ENCODE measurements around the gene CDKN2D.

The CDKN2D gene

DNA sequence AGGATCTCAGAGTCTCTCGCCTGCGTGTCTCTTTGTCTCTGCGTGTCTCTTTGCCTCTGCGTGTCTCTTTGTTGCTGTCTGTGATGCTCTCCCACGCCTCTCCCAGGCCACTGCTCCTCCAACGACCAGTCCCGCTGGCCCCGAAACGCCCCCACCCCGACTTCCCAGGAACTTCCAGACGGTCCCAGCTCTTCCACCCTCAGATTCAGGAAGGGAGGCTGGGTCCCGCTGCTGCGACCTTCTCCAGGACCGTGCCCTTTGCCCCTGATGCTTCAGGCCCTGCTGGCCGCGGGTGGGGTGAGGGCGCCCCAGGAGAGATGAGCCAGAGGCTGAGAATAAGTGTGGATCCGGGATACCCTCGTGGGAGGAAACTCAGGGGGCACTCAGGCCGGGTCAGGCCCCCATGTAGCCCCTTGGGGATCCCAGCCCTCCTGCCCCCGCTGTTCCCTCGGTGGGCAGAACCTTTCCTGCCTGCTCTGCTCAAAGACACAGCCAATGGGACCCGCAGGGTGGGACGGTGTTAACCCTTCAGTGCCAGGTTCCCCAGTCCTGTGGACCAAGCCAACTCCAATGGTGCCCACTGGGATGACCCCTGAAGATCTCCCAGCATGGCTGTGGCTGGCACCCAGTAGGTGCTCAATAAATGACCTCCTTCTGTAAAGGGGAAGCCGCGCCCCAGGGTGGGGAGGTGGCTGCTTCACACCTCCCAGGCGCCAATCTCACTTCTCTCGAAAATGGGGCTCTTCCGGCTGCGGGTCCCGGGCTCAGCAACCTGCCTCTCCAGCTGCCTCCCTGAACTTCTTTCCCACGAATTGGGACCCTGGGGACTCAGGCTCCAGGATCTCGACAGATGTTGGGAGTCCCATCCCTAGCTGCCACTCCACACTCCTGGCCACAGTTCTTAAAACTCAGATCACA is 50.1 kb downstream of the CDKN2D start:
- no peak for DNase-seq

- no peak for DNase-seq
These were observed 50.9 kb downstream of the CDKN2D start for GRCh38 chr19:10517760-10518443.

DNA sequence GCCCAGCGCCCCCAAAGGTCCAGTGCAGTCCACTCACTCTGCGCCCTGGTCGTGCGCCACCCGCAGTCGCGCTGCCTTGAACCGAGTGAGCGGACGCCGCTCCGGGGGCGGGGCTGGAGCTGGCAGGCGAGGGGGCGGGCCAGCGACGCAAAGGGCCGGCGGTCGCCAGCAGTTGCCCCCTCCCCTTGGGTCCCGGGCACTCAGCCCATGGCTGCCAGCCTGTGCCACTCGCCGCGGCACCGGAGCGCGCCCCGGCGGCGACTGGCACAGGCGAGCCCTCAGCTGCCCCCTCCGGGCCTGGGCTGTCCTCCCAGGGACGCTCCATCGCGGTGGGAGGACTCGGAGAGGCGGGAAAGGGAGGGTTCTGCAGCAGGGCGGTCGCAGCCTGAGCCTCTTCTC is 51.4 kb downstream of the CDKN2D start, which contains the start of gene S1PR5:
Gene S1PR5 (minus strand): TSS at position 87 of the 399 bp plus-strand sequence. CDS start 2,436 bp downstream, outside the sequence.
- DNase-seq: no peak

DNA sequence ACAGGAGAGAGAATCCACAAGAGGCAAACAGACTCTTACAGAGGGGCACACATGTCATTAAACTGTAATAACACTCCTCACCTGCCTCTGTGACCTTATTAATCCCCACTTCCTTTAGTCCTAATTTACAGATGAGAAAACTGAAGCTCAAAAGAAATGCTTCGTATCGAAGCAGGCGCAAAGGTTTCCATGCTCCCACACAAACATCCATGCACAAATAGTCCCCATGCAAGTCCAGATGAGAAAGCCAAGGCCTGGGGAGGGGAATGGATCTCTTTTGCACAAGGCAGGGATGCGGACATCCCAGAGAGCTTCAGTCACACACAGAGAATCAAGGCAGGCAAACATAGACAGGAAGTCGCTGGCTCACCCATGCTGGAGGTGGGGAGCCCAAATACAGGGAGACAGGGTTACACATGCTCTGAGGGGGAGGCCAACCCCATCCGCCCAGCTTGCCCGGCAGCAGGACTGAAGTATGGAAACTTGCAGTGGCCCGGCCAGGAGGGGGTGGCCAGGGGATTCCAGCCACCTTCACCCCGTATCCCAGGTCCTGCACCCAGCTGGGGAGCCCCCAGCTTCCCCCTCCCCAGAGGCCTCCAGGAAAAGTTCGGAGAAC is 52.0 kb downstream of the CDKN2D start:
- no peak for DNase-seq

Data from NCI-H1930 (cell line).